GM18861 (cell line): ENCODE results near the gene DDX20.

Source experiments
- ATAC-seq: cut with Tn5 transposase; IDR thresholded peaks from one replicate; pipeline ENCODE4 v1.9.1; 2021; ENCODE audit not compliant: unreplicated experiment

Gene DDX20

GRCh38 chr1:111747282-111747734 is 8.4 kb upstream of the DDX20 start:
- no peak for ATAC-seq

DNA sequence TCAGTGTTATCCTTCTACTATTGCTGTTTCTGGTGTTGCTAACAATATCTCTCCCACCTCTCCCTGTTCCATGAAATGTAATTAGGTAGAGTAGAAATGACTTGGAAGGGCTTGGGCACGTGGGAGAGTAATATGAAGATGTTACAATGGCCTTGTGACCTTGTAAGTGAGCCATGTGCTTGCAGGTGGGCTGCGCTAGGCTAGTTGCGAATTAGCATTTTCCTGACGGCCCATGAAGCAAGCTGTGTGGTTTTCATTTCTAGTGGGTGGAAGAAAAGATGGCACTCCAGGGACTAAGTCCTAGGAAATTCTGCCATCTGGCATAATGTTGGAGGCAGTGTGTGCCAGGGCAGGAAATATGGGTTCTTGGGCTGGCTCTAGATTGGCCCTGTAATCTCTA is 7.8 kb upstream of the DDX20 start:
- ATAC-seq = no peak

DNA sequence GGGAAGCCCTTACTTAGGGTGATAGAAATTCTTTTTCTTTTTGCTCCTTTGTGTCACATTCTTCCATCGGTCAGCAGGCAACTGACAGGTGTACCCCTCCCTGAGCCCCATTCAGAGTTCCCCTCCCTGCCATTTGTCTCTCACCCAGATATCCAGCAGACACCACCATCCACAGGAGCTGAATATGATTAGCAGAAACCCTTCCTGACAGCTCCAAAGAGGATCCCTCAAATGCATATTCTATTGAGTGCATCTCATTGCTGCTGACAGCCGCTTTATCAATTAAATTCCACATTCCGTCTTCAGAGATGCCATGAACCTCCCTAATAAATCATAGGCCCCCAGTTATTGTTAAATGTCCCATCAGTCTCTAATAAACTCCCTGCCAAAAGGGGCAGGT is 6.1 kb upstream of the DDX20 start:
- no peak for ATAC-seq

DNA sequence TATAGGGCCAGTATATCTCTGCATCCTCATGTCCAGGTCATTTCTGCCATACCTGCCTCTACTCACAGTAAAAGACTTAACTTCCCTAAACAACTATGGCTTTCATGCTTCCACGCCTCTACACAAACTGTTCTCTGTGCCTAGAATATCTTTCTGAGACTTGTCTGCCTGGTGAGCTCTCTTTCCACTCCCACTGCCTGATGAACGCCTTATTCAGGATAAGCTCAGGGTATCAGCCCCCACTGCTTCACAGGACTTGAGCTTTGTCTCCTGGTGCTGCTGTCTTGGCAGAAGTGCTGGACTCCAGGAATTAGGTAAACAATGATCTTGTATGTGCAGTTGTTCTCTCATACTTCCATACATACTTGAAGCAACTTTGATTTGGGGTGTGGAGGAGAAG is 4.8 kb upstream of the DDX20 start:
- ATAC-seq = no peak

- no peak for ATAC-seq
Measured at GRCh38 chr1:111751906-111752575, 3.7 kb upstream of the DDX20 start.

- peak; percentile 3 for ATAC-seq
Measured at GRCh38 chr1:111754984-111755330, 744 bp upstream of the DDX20 start.

DNA sequence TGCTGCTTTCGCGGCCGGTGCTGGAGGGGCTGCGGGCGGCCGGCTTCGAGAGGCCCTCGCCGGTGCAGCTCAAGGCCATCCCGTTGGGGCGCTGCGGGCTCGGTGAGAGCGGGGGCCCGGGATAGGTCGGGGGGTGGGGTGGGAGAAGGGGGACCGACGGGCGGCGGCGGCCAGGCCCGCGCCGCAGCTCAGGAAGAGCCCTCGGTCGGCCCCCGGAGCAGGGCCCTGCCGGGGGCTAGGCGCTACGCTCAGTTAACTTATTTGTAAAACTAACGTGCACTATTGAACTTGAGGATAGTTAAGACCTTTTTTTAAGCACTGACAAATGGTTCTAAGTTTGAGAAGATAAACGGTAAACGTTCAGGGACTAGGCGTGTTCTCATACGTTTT is 418 bp downstream of the DDX20 start:
- no peak for ATAC-seq

GRCh38 chr1:111758373-111758772 is 2.7 kb downstream of the DDX20 start:
- no peak for ATAC-seq

- ATAC-seq = no peak
Measured at GRCh38 chr1:111761717-111762116, 6.0 kb downstream of the DDX20 start.

GRCh38 chr1:111762332-111762731 is 6.6 kb downstream of the DDX20 start:
- no peak for ATAC-seq

DNA sequence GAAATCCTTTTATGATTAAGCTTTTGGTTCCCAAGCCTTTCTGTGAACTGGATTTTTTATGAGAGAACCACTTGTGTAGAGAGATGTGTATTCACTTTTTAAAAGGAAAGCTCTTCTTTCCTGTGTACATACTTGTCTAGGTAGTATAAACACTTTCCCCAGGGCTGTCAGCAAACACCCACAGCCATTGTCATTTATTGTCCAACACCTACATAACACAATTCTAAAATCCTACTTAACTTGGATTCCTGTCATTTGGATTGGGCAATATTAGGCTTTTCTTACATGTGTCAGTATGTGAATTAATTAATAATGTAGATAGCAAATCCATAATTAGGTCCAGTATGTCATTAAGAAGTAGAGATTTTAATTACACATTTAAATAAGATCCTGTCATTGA is 12.3 kb downstream of the DDX20 start:
- no peak for ATAC-seq

DNA sequence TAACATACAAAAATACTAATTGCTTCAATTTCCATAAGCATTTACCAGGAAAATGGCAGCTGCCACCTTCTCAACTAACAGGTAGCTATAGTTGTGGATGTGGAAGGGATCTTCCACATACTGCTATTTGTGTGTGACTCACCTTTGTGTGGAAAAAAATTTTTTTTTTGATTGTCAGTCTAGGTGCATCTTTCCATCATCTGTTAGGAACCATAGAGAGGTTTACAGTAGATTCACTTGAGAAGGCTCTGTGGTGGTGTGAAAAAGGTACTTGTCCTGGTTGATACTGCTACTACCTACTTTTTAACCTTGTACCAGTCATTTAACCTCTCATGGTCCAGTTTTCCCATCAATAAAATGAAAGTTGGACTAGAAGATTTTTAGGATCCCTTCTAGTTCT is 12.9 kb downstream of the DDX20 start:
- no peak for ATAC-seq

DNA sequence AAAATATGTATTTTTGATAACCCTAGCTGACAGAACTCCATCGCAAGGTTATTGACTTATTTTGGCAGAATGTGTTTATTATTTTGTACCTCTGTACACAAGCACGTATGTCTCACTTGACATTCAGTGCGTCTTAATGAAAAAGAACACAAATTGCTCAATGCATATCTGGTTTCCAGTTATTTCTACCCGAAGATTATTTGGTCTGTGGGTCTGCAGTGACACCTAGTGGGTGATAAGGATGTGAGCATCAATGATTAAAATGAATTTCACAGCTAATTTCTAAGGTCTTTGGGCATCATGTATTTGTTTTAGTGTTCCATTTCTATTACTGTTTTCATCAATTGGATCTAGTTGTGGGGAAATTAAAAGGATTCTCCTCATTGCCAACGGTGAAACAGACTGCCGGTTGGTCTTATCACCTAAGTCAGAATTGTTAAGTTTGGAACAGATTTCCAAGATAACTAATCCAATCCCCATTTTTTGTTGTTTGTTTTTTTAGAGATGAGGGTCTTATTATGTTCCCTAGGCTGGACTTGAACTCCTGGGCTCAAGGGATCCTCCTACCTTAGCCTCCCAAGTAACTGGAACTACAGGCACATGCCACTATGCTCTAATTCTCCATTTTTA is 13.9 kb downstream of the DDX20 start:
- no peak for ATAC-seq

GRCh38 chr1:111770916-111771315 is 15.2 kb downstream of the DDX20 start:
- no peak for ATAC-seq

- no peak for ATAC-seq
Measured at GRCh38 chr1:111775966-111776365, 20.3 kb downstream of the DDX20 start.

DNA sequence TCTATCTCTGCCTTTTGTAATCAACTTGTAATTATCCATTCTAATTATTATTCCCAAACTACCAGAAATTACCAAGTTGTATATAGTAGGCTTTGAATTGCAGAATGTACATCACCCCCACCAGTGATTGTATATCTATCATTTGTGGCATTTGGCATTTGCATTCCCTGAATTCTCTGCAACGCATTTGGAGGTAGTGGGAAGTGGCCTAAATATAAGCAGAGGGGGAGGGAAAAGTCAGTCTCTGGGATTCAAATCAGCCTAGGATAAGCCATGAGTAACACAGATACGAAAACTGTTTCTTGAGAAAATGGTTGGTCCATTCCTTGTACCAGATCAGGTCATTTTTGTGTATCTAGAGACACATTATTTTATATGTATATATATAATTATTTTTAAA is 20.7 kb downstream of the DDX20 start:
- ATAC-seq = no peak

DNA sequence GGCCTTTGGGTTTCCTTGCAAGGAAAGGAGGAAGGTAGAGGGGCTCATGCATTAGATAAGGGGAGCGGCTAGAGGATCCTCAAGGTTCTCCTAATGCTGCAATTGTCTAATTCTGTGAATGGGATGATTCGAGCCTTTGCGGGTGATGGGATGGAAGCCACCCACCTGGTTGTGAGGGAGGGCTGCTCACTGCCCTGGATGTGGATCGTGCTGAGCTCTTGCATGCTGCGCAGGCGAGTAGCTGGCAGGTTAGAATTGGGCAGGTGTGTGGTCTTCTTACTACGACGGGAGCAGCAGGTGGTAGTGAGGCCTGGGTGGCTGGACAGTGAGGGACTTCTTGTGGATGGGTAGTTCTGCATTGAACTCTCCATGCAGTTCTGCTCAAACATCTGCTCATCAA is 21.2 kb downstream of the DDX20 start:
- ATAC-seq = no peak

- no peak for ATAC-seq
Measured at GRCh38 chr1:111777301-111777700, 21.6 kb downstream of the DDX20 start.

DNA sequence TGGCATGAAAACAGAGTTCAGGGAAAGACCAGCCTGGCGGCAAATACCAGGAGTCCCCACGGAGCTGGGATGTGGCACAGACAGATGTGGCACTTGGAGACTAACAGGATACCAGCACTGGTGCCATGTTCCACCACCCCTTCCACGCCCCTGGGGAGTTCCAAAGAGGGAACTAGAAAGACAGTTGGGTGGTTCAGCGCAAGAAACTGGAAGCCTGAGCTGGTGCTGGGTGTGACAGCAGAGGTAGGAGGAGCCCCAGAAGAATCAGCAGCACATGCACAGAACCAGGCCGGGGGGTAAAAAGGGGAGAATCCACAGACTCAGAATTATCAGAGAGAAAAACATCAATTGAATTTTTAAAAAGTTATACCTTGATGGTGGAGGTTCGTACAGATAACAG is 22.4 kb downstream of the DDX20 start:
- ATAC-seq = no peak

DNA sequence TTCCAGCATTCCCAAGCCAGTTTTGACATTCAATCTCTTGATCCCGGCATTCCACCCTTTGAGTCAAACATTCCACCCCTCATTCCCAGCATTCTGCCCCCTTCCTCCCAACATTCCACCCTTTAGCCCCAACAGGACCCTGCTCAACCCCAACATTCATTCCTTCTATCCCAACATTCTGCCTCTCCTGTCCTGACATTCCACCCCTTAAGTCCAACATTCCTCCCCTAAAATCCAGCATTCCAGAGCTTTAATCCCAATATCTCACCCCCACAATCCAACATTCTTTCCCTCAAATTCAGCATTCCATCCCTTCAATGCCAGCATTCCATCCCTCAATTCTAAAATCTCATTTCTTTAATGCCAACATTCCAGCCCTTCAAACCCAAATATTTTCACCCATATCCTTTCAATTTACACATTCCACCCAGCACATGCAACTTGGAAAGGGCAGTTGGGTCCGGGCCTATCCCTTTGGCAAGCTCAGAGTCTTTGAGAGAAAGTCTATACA is 22.9 kb downstream of the DDX20 start:
- ATAC-seq = no peak

- ATAC-seq = no peak
Measured at GRCh38 chr1:111779546-111779945, 23.8 kb downstream of the DDX20 start.

- ATAC-seq = no peak
Measured at GRCh38 chr1:111784273-111784901, 28.7 kb downstream of the DDX20 start.
